Endometrial microvascular endothelial cells (primary cell): ENCODE results near the gene FAM117B. TPM values are rescaled to one million over a fixed set of nuclear protein-coding genes. Genes with fewer than 3 reads are reported as not detected.
"Not testable (repeated sequence)": the region's sequence is repeated elsewhere in the genome, so short reads cannot be mapped to it uniquely, and the experiment has no call there.

Experiments used
- in situ Hi-C: cut with HindIII; loops from 2 replicates; pipeline ENCODE4 v1.10.0; 2017; ENCODE audit warnings: low sequenced_read_pairs, low pct_unique_long_range_greater_than_20kb; ENCODE audit errors: inconsistent ontology term
- total RNA-seq: library from RNA; depleted of rRNA; stranded (reverse); fragments of >200 nt; gene quantifications from one replicate; pipeline ENCODE4 v1.2.3, GENCODE V29; 2015; ENCODE audit errors: inconsistent ontology term

Gene FAM117B
- total RNA-seq, 1 donor from 2014 or later: 1.0 TPM

DNA sequence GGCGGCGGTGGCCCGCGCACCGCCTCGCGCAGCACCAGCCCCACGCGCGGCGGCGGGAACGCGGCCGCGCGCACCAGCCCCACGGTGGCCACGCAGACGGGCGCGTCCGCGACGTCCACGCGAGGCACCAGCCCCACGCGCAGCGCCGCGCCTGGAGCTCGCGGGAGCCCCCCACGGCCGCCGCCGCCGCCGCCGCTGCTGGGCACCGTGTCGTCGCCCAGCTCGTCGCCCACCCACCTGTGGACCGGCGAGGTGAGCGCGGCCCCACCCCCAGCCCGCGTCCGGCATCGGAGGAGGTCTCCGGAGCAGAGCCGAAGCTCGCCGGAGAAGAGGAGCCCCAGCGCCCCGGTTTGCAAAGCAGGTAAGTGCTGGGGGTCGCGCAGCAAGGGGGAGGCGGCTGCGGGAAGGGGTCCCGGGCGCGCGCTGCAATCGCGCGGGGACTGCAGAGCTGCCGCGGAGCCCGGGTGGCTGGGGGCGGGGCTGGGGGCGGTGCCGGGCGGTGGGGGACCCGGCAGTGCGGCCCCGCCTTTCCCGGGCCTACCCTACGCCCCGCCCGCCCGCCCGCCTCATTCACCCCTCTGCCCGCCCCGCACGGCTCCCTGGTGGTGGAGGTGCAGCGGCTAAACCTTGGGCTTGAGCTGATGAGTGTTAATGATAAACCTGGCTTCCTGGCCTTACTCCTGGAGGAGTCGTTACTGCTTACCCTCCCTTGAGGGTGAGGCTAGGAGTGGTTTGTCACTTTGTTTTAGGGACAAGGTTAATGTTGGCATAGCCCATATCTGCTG is 851 bp downstream of the FAM117B start:
- in situ Hi-C loops: no loop called here

DNA sequence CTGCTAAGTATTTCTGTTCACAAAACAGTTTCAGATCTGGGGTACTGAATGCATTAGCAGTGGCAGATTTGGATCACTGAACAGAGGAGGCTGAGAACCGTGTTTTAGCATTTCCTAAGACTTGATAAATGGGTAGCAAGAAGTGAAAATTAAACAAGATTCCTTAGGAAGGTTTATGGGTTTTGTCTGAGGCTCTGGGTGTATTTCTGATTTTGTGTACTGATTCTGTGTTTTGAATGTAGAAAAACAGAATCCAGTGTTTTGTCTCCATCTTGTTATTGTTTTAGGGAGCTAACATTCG is 1.4 kb downstream of the FAM117B start:
- in situ Hi-C loops: no loop called here

DNA sequence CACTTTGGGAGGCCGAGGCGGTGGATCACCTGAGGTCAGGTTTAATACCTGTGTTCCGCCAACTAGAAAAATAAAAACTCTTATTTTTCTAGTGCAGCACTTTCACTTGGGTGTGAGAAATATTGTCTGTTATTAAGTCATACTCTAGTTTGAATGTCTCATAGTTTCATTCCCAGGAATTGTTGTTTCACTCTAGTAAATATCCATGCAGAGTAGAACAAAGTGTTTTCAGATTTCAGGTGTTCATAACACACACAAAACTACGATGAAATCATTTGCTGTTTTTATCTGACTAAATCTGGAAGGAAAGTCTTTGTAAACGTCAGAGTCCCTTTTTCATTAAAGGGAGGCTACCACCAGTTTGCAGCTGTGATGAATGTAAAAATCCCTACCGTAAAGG is 4.0 kb downstream of the FAM117B start:
- in situ Hi-C loops: no loop called here

DNA sequence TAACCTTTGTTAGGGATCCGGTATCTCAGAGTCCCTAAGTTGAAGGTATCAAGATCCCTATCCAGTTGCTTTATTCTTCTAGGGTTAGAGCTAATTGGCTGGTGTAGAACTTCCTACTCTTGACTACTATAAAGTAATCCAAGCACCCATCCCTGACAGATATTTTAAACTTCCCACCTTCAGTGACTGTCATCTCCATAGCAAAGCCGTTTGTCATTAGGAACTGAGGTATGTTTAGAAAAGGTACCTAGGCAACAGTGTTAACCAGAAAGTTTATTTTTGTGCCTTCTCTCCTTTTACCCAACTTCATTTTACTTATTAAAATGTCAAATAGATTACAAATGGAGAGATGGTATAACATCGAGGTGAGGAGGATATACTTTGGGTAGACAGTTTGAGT is 4.5 kb downstream of the FAM117B start:
- in situ Hi-C loops: no loop called here

DNA sequence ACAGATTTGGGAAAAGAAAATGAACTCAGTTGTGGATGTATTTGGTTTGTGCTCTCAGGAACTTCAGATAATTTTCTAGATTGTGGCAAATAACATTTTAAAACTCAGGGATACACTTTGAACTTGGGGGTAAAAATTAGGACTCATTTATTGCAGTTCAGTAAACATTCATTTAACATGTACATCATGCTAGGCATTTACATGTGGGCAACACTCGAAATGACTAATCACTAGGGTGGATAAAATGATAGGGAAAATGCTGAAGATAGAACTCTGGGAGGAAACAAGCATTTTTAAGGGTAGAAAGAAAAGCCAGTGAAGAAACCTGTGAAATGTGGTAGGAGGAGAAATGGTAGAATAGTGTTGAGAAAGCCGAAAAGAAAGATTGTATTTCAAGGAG is 7.8 kb downstream of the FAM117B start:
- in situ Hi-C loops: no loop called here

DNA sequence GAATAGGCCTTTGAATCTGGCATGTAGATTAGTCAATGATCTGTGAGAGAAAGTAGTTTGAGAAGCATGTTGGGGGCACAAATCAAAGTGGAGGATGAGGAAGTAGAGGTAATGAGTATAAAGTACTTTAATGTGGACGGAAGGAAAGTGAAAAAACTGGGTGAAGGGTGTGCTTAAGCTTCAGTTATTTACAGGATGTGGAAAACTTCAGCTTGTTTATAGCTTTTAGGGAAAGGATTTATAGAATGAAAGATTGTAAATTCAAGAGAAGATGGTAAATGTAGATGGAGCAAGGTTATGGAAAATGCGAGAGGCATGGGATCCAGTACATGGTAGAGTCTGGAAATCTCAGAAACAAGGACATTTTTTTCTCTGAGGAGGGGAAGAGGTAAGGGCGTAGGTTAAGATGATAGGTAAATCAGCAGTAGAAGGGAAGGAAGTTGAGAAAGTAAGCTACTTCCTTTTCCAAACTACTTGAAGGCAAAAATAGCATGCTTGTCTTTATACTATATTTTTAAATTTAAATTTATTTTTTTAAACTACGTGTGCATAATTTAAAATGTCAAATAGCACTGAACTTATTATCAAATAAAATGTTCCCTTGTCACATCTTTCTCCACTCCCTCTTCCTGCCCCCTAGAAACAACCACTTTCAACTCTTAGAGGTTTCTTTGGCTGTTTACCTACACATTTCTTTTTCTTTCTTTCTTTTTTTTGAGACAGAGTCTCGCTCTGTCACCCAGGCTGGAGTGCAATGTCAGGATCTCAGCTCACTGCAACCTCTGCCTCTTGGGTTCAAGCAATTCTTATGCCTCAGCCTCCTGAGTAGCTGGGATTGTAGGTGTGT is 8.5 kb downstream of the FAM117B start:
- in situ Hi-C loops: no loop called here

DNA sequence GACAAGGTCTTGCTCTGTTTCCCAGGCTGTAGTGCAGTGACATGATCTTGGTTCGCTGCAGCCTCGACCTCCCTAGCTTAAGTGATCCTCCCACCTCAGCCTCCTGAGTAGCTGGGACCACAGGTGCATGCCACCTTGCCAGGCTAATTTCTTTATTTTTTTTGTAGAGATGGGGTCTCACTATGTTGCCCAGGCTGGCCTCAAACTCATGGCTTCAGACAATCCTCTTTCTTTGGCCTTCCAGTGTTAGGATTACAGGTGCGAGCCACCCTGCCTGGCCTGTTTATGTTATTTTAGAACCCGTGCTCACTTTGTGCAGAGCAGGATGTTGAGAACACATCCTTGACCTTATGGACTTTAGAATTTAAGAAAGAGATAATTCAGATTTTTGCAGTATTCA is 17.4 kb downstream of the FAM117B start:
- in situ Hi-C loops: no loop called here

DNA sequence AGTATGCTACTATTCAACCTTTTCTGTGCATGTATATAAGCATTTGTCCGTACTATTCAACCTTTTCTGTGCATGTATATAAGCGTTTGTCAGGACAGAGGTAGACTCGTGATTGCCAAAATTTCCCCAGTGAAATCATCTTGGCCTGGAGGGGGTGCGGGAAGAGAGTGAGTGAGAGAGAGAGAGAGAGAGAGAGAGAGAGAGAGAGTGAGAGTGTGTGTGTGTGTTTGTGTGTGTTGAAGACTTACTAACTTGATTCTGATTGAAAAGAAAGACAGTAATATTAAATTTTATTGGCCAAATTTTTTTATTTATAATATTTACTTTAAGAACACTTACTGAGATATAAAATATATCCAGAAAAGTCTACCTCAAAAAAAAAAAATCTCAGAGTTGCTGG is 19.1 kb downstream of the FAM117B start:
- in situ Hi-C loops: no loop called here

DNA sequence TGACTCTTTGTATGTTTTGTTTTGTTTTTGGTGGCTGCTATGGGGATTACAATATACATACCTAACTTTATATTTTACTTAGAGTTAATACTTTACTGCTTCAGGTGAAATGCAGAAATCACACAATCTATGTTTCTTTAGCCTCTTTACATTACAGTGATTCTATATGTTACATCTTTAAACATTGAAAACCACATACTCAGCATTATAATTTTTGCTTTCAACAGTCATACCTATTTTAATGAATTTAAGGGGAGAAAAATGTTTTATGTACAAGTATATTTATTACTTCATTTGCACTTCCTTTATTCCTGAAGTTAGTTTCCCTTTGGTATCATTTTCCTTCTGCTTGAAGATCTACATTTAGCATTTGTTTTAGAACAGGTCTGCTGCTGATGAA is 23.1 kb downstream of the FAM117B start:
- in situ Hi-C loops: no loop called here

DNA sequence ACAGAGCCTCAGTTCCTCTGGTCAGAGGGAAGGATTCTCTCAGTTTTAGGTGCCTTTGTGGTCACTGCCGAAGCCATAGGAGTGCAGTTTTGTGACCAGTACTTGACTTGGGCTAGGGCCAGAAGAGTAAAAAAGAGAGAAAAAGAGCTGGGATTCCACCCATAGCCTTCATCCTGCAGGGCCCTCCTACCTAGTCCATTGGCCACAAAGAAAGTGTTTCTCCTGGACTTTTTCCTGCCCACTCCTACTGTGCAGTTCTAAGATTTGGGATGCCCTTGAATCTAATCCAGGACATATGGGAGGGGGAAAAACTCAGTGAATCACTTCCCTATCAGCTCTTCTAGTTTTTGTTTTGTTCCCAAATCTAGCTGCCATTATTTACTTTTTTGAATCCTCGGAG is 26.0 kb downstream of the FAM117B start:
- in situ Hi-C loops: no loop called here

DNA sequence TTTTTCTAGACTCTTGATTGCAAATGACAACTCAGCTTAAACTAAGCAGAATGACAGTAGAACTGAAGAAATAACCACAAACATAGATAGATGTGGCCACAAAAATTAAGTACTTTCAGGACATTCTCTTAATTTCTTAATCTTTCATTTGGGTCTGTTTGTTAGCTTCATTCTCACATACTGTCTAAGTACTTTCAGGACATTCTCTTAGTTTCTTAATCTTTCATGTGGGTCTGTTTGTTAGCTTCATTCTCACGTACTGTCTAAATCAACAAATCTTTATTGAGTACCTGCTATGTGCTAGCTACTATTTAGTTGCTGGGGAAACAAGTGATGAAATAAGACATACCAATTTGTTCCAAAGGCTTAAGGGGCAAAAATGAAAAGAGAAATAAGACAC is 35.1 kb downstream of the FAM117B start:
- in situ Hi-C loops: no loop called here

DNA sequence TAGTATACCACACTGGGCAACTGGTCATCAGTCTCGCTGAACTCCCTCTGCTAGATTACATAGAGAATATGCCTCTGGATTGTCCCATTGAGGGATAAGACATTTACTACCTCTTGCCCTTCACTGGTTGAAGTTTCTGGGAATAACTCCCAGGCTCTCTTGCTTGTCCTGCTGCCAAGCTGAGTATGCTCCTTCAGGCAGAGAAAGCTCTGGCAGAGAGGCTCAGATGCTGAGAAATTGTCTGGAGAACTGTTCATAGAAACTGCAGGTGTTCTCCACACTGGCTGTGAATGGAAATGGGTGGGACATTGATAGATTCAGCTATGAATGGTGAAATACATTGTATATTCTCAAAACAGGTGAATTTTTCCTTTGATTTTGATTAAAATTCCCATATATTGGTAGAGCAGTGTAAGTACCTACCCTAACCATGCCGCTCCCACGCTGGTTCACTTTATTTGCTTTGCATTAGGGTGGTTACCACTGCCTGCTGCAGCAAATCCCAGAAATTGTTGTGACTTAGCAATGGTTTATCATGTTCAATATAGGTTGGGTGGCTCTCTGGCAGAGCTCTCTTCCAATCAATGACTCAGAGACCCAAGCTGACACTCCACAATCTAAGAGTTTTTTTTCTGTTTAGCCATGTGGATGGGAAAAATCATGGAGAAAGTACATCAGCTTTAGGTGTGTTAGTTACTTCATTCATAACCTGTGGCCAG is 36.7 kb downstream of the FAM117B start:
- in situ Hi-C loops: no loop called here

DNA sequence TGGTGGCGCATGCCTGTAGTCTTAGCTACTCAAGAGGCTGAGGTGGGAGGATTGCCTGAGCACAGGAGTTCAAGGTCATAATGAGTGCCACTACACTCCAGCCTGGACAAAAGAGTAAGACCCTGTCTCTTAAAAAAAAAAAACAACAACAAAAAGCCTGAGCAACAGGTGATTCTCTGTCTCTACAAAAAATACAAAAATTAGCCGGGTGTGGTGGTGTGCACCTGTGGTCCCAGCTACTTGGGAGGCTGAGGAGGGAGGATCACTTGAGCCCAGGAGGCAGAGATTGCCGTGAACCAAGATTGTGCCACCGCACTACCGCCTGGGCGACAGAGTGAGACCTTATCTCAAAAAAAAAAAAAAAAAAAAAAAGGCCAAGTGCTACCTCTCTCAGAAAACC is 40.3 kb downstream of the FAM117B start:
- in situ Hi-C loops: not testable (repeated sequence)

DNA sequence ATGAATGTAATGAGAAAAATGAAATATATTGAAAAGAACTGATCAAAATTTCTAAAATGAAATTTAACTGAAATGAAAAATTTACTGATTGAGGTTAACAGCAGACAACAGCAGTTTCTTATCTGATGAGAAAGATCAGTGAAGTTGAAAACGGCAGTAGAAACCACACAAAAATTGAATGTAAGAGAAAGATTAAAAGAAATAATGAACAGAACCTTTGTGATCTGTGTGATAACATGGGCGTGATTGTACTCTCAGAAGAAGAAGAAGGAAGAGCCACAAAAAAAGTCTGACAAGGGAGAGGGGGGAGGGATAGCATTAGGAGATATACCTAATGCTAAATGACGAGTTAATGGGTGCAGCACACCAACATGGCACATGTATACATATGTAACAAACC is 45.2 kb downstream of the FAM117B start:
- in situ Hi-C loops: no loop called here

DNA sequence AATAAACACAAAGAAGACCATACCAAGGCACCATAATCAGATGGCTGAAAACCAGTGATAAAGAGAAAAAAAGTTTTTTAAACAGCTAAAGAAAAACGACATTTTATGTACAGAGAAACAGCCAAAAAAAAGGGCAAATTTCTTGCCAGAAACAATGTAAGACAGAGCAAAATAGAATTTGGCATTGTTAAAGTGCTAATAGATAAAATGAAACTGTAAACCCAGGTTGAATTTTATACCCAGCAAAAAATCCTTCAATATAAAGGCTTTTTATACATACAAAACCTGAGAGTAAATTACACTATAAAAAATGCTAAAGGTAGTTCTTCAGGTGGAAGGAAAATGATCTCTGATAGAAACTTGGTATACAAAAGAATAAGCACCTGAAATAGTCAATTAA is 45.7 kb downstream of the FAM117B start:
- in situ Hi-C loops: no loop called here

DNA sequence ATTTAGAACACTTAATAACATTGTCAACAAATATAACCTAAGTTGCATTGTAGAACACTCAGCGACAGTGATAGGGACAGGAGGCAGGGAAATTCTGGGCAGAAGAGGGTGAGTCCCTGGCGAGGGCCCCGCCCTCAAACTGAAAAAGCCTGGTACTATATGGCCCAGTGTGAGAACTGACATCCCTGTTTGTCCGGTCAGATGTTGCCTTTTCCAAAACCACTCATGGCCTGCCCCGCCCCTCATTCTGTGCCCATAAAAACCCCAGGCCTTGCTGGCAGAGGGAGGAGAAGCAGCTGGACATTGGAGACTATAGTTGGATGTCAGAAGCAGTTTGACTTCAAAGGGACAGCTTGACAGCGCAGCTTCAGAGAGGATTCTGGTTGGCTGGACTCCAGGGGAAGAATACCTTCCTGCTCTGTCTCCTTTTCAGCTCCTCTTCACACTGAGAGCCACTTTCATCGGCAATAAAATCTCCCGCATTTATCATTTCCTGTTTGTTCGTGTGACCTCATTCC is 47.0 kb downstream of the FAM117B start:
- in situ Hi-C loops: no loop called here

DNA sequence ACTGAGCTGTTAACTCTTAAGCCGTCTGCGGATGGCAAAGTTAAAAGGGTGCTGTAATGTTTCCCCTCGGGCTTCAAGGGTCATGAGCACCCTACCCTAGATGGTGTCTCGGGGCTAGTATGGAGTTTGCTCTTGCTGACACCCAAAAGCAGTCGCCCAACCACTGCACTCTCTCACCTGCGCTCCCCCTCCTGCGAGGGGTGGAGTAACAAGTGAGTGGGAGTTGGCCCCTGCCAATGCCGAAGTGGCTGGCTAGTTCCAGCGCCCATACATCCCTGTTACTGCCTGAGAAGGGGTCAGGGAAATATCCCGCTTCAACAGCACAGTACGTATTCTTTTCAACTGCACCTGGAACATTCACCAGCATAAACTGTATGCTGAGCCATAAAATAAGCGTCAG is 47.5 kb downstream of the FAM117B start:
- in situ Hi-C loops: no loop called here

DNA sequence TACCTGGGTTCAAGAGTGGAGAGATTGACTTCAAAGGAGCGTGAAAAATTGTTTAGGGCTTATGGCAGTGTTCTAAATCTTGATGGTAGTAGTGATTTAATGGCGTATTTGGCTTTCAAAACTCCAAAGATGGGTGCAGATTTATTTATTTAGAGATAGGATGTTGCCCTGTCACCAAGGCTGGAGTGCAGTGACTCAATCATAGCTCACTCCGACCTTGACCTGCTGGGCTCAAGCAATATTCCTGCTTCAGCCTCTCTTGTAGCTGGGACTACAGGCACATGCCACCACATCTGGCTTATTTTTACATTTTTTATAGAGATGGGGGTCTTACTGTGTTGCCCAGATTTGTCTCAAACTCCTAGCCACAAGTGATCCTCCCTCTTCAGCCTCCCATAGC is 52.5 kb downstream of the FAM117B start:
- in situ Hi-C loops: no loop called here

DNA sequence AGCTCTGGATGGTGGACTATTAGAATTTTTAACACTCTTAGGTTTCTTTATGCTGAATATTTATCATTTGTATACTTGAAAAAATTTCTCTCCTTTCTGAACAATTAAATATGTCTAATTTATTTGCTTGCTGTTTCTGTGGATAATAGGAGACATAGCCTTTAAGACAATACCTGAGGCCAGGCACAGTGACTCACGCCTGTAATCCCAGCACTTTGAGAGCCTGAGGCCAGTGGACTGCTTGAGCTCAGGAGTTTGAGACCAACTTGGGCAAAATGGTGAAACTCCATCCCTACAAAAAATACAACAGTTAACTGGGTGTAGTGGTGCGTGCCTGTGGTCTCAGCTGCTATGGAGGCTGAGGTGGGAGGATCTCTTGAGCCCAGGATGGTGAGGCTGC is 54.7 kb downstream of the FAM117B start:
- in situ Hi-C loops: no loop called here

DNA sequence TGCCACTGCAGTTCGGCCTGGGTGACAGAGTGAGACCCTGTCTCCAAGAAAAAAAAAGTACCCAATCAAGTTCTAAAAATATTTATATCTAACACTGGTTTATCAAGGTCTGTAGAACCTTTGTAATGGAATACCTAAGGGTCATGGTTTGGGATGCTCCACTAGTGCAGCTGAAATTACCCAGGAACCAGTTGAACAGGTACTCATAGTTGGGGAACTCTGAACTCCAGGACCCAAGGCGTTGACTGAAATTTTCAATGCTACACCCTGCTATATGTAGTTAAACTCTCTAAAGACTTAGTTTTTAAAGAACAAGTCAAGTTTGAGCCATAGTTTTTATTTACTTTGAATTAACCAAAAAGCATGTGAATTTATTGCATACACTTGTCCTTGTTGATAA is 55.1 kb downstream of the FAM117B start:
- in situ Hi-C loops: no loop called here
